GM18861 (cell line): Measurements from ENCODE around the gene C1S.
"Not testable (repeated sequence)": the region's sequence is repeated elsewhere in the genome, so short reads cannot be mapped to it uniquely, and the experiment has no call there.

Experiments used
- ATAC-seq: cut with Tn5 transposase; IDR thresholded peaks from one replicate; pipeline ENCODE4 v1.9.1; 2021; ENCODE audit not compliant: unreplicated experiment

Gene C1S

GRCh38 chr12:7060353-7060954 is at the start of gene C1S:
C1S (plus strand) TSS chr12:7060718; CDS start chr12:7061913, 1,195 bp downstream.
- ATAC-seq: no peak

- ATAC-seq: not testable (repeated sequence)
Observed at GRCh38 chr12:7011398-7011797, 49.1 kb upstream of the C1S start.

GRCh38 chr12:7012024-7012607 is 48.4 kb upstream of the C1S start:
- no peak for ATAC-seq

- no peak for ATAC-seq
Observed at GRCh38 chr12:7013101-7013500, 47.4 kb upstream of the C1S start.

DNA sequence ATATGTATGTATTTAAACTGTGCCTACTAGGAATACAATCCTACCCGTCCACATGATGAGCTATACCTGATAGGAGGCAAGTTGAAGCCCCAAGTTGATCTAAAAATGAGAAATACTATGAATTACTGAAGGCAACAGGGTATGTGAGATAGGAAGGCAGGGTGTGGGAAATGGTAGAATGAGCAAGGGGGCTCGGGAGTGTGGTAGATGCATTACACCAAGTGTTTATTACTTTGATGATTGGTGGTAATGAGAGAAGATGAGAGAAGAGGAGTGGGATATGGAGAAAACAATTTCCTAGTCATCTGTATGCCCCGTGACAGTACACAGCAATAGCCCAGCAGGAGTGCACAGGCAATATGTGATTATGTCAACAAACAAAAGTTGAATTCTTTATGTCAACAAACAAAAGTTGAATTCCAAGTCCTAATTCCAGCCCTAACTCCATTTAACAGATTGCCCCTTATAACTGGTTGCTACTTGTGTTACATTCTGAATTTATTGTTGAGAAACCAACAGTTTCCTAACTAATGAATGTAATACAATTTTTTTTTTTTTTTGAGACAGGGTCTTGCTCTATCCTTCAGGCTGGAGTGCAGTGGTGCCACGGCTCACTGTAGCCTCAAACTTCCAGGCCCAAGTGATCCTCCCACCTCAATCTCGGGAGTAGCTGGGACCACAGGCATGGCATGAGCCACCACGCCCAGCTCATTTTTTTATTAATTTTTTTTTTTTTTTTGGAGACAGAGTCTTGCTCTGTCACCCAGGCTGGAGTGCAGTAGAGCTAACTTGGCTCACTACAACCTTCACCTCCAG is 44.8 kb upstream of the C1S start:
- ATAC-seq: no peak

DNA sequence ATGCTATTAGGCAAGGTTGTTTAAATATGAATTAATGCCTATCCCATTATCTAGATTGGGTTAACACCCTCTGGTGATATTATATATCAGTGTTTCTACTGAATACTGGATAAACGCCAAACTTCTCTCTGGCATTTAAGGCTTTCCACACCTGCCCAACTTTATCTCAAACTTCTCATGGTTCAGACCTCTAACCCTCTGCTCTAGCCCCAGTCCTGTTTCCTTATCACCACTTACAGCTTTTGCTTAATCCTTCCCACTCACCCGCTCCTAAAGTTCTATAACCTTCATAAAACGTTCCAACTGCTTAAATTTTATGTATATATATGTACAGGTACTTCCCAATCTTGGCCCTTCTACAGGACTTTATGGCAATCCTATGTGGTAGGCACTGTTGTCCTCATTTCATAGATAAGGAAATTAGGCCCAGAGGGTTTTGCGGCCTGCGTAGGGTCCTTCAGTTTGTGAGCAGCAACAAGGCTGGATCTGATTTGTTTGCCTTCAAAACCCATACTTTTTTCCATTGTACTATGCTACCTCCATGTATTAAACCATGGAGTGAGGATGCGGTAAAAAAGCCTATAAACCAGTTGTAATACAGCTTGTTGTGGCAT is 43.5 kb upstream of the C1S start:
- no peak for ATAC-seq

DNA sequence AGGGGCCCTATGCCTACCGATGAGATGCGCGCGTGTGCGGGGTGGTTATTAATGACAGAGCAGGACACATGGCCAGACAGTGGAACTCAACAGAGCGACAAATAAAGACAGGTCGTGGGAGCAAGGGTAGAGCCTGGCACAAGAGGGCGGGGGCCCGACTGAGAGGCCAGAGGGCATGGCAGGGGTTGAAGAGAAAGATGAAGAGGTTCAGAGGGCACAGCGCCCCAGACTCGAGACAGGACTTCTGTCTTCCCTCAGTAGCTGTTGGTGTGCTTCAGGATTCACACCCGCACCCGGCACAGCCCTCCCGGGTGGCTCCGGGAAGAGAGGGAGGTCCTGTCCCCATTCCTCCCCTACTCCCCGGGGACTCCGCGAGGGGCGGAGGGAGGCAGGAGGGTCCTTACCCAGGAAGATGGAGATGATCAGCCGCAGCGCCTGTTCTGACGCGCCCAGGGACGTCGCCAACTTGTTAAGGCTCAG is 42.6 kb upstream of the C1S start:
- peak; percentile 4 for ATAC-seq

DNA sequence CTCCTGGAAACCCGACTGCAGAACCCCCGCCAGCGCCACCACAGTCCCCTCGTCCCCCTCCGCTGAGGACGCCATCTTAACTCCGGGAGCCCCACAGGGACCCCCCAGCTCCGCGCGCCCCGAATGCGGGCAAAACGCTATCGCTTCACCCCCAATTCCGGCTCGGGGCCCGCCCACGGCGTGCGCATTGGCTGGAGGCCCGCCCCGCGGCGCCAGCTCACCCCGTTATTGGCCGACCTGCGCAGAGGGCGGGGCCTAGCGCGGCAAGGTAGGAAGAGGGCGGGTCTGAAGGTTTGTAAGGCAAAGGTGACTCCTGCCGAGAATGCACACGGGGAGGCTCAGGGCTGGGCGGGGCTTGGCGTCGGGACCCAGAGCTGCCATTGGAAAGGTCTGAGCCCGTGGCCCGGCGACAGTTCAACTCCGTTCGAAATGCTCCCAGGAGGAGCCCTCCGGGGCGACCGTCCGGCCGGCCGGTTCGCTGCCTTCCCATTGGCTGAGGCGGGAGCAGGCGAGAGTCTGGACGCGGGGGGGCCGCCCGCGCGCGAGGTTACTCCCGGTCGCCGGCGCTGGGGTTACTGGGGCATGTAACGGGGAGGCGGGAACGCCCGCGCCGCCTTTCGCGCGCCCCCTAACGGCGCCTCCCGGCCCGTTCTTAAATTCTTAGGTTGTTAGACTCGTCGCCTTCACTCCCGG is 42.0 kb upstream of the C1S start, which contains the start of gene LPCAT3:
Gene LPCAT3 (minus strand): TSS at position 127 of the 693 bp plus-strand sequence. CDS start 52 bp downstream, at position 75.
- ATAC-seq: peak; percentile 77

DNA sequence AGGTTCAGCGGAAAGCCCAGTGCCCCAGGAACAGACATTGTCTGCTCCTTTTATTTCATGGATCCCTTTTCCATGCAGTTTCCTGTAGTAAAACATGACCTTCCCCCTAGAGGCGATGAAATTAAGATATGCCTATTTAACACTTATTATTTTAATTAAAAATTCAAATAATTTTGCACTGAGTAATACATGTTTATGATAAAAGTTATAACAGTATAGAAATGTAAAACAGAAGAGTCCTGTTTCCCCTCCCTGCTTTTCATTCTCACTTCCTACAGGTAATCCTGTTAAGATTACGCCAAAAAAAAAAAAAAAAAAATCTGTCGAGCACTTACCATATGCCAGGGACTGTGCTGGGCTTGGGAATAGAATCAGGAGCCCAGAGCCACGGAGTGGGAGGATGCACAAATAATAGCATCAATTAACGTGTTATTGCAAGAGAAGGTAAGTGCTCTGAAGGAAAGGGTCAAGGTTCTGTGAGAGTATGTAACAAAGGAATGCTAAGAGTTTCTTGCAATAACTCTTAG is 41.4 kb upstream of the C1S start:
- ATAC-seq: no peak

DNA sequence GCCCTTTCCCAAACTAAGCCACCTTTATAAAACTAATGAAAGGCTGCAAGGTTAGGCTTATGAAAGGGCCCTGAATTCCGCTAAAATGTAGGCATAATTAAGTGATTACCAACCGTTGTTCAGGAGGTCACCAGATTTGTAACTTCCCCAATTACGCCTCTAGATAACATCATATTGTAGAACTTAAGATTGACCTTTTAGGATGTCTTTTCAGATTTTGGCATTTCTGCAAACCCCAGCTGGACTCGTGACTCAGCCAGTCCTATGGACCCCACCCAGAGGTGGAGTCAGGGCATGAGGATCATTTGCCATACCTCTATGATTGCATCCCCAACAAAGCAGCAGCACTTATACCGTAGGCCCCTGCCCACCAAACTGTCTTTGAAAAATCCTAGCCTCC is 38.6 kb upstream of the C1S start:
- no peak for ATAC-seq

- ATAC-seq: no peak
Observed at GRCh38 chr12:7023114-7023513, 37.4 kb upstream of the C1S start.

DNA sequence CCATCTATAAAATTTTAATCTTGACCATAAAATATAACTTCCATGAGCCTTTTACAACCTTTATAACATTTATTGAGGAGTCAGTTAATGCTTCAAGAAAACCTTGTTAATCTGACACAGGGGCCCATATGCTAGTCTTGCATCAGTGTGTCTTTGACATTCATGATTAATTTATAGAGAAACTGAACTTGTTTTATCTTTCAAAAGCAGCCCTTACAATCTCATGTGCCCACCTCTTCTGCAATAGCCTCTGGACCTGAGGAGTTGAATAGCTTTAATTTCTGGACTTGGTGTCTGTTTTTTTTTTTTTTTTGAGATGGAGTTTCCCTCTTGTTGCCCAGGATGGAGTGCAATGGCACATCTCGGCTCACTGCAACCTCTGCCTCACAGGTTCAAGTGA is 33.7 kb upstream of the C1S start:
- no peak for ATAC-seq

GRCh38 chr12:7031306-7031705 is 29.2 kb upstream of the C1S start:
- no peak for ATAC-seq

- no peak for ATAC-seq
Observed at GRCh38 chr12:7032990-7033389, 27.5 kb upstream of the C1S start.

DNA sequence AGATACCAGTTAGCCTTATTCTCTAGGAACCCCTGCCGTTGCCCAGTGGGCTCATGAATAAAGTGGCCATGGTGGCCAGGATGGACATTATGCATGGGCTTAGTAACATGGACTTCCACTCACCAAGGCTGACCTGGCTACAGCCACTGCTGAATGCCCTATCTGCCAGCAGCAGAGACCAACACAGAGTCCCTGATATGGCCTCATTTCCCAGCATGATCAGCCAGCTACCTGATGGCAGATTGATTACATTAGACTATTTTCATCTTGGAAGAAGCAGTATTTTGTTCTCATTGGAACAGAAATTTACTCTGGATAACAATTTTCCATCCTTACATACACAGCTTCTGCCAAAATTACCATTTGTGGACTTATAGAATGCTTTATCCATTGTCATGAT is 26.1 kb upstream of the C1S start:
- ATAC-seq: no peak

DNA sequence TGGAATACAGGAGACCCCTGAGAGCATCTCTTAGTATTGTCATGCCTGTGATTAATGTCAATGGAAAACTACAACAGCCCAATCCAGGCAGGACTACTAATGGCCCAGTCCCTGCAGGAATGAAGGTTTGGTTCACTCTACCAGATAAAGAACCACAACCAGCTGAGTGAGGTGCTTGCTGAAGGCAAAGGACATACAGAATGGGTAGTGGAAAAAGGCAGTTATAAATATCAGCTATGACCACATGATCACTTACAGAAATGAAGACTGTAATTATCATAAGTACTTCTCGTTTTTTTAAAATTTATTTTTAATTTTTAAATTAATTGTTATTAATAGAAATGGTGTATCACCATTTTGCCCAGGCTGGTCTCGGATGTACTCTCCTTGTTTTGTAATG is 25.1 kb upstream of the C1S start:
- ATAC-seq: no peak

DNA sequence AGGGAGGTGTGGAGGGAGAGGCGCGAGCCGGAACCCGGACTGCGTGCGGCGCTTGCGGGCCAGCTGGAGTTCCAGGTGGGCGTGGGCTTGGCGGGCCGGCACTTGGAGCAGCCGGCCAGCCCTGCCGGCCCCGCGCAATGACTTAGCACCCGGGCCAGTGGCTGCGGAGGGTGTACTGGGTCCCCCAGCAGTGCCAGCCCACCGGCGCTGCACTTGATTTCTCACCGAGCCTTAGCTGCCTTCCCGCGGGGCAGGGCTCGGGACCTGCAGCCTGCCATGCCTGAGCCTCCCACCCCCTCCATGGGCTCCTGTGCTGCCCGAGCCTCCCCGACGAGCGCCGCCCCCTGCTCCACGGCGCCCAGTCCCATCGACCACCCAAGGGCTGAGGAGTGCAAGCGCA is 23.1 kb upstream of the C1S start:
- not testable (repeated sequence) for ATAC-seq

- ATAC-seq: no peak
Observed at GRCh38 chr12:7038591-7038990, 21.9 kb upstream of the C1S start.

- ATAC-seq: no peak
Observed at GRCh38 chr12:7039403-7039802, 21.1 kb upstream of the C1S start.

DNA sequence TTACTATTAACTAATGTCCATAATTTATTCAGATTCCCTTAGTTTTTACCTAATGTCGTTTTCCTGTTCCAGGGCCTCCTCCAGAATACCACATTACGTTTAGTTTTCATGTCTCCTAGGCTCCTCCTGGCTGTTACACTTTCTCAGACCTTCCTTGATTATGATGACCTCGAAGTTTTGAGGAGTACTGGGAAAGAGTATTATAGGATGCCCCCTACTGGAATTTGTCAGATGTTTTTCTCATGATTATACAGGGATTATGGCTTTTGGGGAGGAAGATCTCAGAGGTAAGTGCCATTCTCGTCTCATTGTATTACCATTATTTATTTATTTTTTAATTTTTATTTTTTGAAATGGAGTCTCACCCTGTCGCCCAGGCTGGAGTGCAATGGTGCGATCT is 17.7 kb upstream of the C1S start:
- ATAC-seq: no peak

- ATAC-seq: no peak
Observed at GRCh38 chr12:7045913-7046312, 14.6 kb upstream of the C1S start.
